IPS-NIHi7 (cell line): Measurements from ENCODE around the gene CD99L2.

Experiments used
- DNase-seq: peaks from one replicate; pipeline ENCODE4 v3.0.0; 2012; ENCODE audit warnings: mixed read lengths; ENCODE audit errors: extremely low spot score

Gene CD99L2

GRCh38 chrX:150763810-150764209 is 134.7 kb downstream of the CD99L2 start:
- no peak for DNase-seq

- no peak for DNase-seq
Observed at GRCh38 chrX:150763303-150763797, 135.1 kb downstream of the CD99L2 start.

- no peak for DNase-seq
Observed at GRCh38 chrX:150762258-150763165, 136.0 kb downstream of the CD99L2 start.

GRCh38 chrX:150761819-150762216 is 136.7 kb downstream of the CD99L2 start:
- no peak for DNase-seq

GRCh38 chrX:150761176-150761818 is 137.2 kb downstream of the CD99L2 start:
- DNase-seq, result no peak

GRCh38 chrX:150759568-150760416 is 138.7 kb downstream of the CD99L2 start:
- DNase-seq, result no peak

GRCh38 chrX:150757371-150757770 is 141.1 kb downstream of the CD99L2 start:
- no peak for DNase-seq

- DNase-seq, result no peak
Observed at GRCh38 chrX:150753968-150754367, 144.5 kb downstream of the CD99L2 start.

GRCh38 chrX:150753357-150753756 is 145.1 kb downstream of the CD99L2 start:
- no peak for DNase-seq

GRCh38 chrX:150752124-150752523 is 146.3 kb downstream of the CD99L2 start:
- DNase-seq, result no peak

- no peak for DNase-seq
Observed at GRCh38 chrX:150736475-150736874, 162.0 kb downstream of the CD99L2 start.

GRCh38 chrX:150731795-150732194 is 166.7 kb downstream of the CD99L2 start:
- DNase-seq, result no peak

- DNase-seq, result no peak
Observed at GRCh38 chrX:150730719-150731118, 167.7 kb downstream of the CD99L2 start.

- DNase-seq, result no peak
Observed at GRCh38 chrX:150729956-150730355, 168.5 kb downstream of the CD99L2 start.

- DNase-seq, result no peak
Observed at GRCh38 chrX:150719621-150720020, 178.8 kb downstream of the CD99L2 start.
